Suppressor macrophage treated with lipopolysaccharide for 4 hours (primary cell): Measurements from ENCODE around the gene SSMEM1.
"Not testable (repeated sequence)": the region's sequence is repeated elsewhere in the genome, so short reads cannot be mapped to it uniquely, and the experiment has no call there.

Experiments
- DNase-seq: peaks from one replicate; pipeline ENCODE4 v3.0.0-alpha.2; 2020

Gene SSMEM1

GRCh38 chr7:130213828-130214227 is 6.2 kb downstream of the SSMEM1 start:
- DNase-seq, result no peak

GRCh38 chr7:130216025-130216424 is 8.4 kb downstream of the SSMEM1 start:
- DNase-seq, result no peak

DNA sequence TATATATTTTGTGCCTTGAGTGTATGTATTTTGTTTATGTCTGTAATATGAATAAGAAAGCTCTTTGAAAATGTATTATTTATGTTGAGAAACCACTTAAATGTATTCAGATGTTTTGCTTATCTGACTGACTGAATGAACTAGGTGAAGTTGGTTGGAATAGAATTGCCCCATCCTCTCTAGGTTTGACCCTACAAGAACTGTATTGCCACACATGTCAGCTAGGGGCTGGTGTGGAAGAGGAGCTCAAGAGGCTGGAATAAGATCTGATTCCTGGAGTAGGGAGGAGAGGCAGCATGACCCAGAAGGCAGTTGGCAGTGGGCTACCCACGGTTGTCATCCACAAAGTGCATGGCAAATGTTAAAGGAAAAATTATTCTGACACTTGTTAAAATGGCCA is 9.1 kb downstream of the SSMEM1 start:
- no peak for DNase-seq

DNA sequence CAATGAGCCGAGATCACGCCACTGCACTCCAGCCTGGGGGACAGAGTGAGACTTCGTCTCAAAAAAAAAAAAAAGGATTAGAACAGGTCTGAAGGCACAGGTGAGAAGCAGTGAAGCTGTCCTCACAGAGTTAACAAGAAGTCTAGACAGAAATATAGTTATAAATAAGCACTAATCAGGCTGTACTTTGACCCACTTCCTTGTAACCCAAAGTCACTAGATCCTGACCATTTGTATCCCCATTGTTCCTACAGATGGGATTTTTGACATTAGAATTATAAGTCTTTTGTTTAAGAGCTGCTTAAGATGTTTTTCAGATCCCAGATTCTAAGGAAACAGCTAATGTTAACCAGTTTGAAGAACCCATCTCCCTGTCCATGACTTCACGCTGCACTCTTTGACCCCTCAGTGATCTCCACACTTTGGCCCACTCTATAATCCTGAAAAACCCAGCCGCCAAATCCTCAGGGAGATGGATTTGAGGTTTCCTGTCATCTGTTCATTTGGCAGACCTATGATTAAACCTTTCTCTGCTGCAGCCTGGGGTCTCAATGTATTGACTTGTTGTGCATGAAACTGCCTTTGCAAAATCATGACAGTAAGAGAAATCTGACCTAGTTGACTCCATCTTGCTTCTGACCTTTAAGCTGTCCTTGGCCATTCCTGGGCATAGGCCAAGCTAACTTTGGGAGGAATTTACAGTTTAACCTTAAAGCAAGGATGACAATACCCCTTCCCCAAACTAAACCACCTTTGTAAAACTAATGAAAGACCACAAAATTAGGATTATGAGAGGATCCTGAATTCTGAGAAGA is 11.4 kb downstream of the SSMEM1 start:
- DNase-seq, result no peak

DNA sequence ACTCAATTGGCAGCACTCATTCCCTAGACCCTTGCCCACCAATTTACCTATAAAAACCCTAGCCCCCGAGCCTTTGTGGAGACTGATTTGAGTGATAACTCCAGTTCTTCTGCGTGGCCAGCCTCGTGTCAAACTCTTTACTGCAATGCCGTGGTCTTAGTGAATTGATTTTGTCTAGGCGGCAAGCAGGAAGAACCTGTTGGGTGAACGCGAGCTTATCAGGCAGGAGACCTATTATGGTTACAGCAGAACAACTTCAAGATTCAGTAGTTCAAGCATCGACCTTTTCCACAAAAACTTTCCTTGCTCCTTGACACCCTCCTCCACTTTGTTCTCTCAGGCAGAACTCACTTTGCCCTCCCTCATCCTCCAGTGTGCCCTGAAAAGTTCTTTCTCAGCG is 12.2 kb downstream of the SSMEM1 start:
- no peak for DNase-seq

DNA sequence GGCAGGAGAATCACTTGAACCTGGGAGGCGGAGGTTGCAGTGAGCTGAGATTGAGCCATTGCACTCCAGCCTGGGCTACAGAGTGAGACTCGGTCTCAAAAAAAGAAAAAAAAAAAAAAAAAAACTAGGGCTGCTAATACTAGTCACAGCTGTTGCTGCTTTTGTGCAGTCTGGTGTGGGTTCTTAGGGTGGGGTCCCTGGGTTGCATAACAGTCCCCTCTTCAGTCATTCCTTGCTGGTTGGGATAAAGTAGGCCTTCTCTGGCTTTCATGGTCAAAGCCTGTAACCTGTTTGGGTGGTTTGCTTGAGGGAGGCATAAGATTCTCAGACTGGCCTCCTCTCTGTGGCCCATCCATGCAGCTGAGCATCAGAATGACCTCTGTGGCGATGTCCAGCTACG is 14.1 kb downstream of the SSMEM1 start:
- no peak for DNase-seq

DNA sequence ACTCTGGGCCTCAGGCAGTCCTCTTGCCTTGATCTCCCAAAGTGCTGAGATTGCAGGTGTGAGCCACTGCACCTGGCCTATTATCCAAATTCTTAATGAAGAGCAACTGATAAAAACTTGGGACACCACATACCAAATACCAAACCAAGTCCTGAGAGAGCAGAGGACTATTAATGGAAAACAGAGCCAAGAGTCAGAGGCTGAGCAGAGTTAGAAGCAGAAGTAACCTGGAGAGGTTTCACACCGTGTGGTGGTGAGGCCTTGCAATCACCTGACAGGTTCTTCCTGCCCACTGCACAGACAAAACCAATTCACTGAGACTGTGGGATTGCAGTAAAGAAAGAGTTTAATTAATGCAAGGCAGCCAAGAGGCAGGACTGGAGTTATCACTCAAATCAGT is 16.0 kb downstream of the SSMEM1 start:
- no peak for DNase-seq

DNA sequence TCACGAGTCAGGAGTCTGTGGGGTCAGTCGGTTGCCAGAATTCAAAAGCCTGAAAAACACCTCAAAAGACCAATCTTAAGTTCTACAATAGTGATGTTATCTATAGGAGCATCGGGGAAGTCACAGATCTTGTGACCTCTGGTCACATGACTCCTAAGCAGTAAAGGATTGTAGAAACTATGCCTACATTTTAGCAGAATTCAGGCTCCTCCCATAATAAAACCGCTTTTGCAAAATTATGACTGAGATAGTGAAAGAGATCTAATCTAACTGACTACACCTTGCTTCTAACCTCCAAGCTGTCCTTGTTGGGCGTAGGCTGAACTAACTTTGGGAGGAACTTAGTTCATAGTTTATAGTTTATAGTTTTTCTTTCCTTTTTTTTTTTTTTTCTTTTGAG is 16.6 kb downstream of the SSMEM1 start:
- no peak for DNase-seq

- not testable (repeated sequence) for DNase-seq
Measured at GRCh38 chr7:130224923-130225322, 17.3 kb downstream of the SSMEM1 start.

DNA sequence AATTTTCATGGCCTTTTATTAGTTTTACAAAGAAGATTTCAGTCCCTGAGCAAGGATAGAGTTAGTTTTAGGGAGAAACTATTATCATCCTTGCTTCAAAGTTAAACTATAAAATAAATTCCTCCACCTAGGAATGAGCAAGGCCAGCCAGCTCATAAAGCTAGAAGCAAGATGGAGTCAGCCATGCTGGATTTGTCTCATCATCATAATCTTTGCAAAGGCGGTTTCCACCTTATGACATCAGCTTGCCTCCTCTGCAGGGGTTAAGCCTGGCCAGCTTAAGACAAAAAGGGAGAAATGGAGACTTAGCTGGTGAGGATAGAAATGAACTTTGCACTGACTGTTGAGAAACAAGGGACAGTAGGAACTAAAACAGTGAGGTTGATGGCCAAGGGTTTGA is 18.7 kb downstream of the SSMEM1 start:
- DNase-seq, result no peak

DNA sequence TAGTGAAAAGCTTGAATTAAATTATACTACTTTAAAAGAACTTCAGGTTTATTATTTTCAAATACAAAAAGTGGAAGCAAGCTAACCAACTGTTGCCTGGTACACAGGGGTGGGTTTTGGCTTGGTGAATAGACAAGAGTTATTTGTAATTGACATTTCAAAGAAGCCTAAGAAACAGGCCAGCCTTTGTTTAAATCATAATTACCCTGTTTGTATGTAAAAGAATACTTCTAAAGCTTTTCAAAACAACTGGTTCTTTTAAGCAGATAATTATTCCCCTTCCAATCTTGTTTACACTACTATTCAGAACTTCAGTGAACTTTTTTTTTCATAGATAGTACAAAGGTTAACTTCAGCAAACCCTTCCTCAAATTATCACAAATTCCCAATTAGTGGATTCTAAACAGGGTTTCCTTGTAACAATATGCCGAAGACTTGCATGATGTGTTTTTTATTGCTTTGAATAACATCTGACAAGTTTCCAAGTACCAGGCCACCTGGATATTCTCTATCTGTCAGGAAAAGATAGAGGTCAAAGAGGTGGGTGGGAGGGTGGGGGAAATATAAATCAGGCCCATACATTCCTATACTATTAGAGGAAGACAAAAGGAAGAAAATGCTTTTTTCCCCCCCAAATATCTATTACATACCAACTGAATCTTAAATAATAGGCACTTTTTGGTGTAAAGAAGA is 20.4 kb downstream of the SSMEM1 start:
- DNase-seq, result no peak

DNA sequence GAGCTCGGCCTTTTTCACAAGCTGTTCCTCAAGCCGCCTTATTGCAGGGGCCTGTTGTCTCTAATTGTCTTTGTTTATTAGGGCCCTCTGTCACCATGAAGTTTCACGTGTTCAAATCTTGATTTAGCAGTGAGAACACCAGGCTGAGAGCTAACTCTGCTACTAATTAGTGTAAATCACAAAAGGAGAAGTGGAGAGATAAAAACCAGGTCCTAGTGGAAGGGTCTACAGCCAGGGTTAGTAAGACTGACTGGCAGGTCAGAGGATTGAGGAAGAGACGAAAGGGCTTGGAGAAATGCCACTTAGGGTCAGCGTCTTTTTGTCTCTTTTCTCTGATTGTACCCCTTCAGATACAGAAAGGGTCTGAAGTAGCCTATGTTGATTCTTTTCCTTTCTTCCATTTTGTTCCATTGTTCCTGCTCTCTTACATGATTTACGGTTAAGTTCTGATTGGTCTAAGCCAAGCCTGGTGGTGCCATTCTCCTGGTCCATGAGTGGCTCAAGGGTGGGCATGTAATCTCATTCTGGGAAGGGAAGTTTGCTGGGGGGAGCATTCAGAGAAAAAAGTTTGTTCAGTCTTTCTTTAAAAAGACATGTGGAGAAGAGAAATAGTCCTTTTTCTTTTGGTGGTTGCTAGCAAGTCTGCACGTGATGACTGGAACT is 21.3 kb downstream of the SSMEM1 start:
- DNase-seq, result no peak

DNA sequence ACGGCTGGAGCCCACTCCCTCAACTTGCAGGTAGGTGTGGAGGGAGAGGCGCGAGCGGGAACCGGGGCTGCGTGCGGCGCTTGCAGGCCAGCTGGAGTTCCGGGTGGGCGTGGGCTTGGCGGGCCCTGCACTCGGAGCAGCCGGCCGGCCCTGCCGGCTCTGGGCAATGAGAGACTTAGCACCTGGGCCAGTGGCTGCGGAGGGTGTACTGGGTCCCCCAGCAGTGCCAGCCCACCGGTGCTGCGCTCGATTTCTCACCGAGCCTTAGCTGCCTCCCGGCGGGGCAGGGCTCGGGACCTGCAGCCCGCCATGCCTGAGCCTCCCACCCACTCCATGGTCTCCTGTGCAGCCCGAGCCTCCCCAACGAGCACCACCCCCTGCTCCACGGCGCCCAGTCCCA is 22.3 kb downstream of the SSMEM1 start:
- not testable (repeated sequence) for DNase-seq

- DNase-seq, result no peak
Measured at GRCh38 chr7:130231792-130232191, 24.1 kb downstream of the SSMEM1 start.

- no peak for DNase-seq
Measured at GRCh38 chr7:130232209-130232608, 24.5 kb downstream of the SSMEM1 start.

- no peak for DNase-seq
Measured at GRCh38 chr7:130234078-130234477, 26.4 kb downstream of the SSMEM1 start.

DNA sequence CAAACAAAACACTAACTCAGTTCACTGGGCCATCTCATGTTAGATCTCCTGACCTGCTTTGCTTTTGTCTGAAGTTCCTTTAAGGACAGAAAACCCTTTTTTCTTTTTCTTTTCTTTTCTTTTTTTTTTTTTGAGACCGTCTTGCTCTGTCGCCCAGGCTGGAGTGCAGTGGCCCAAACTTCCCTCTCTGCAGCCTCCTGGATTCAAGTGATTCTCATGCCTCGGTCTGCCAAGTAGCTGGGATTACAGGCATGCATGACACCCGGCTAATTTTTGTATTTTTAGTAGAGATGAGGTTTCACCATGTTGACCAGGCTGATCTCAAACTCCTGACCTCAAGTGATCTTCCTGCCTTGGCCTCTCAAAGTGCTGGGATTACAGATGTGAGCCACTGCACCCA is 28.7 kb downstream of the SSMEM1 start:
- not testable (repeated sequence) for DNase-seq

- DNase-seq, result no peak
Measured at GRCh38 chr7:130240240-130240639, 32.6 kb downstream of the SSMEM1 start.

DNA sequence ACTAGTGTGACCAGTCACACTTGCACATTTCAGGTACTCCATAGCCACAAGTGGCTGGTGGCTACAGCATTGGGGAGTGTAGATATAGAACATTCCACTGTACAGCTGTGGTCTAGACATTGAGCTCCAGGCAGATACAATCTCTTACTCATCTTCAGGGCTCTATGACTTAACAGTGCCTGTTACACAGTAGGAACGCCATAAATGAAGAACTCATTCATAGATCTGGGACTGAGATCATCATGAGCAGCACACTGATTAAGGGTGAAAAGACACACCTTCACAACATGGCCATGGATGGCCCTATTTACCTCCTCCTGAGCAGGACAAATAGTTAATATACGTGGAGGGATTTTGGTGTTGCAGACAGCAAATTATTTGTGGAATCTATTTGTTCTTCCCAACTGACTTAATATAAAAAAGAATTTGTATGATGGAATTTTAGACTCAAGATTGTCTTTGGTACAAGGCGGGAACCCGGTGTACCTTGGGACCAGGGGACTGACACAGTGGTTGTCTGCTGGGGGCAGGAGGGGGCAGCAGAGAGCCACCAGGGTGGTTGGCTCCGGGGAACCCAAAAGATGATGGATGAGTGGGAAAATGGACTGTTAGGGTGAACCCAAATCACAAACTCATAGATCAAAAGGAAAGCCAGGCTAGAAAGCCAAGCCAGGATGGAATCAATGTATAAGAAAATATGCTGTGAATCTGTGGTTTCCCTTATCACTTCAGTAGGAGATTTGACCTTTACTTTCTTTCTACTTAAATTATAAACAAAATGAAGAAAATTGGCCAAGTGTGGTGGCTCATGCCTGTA is 34.7 kb downstream of the SSMEM1 start:
- peak; percentile 63 for DNase-seq

DNA sequence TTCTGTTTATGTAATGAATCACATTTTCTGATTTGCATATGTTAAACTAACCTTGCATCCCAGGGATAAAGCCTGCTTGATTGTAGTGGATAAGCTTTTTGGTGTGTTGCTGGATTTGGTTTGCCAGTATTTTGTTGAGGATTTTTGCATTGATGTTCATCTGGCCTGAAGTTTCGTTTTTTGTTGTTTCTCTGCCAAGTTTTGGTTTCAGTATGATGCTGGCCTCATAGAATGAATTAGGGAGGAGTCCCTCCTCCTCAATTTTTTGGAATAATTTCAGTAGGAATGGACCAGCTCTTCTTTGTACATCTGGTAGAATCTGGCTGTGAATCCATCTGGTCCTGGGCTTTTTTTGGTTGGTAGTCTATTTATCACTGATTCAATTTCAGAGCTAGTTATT is 35.8 kb downstream of the SSMEM1 start:
- DNase-seq, result peak; percentile 57

- not testable (repeated sequence) for DNase-seq
Measured at GRCh38 chr7:130246491-130246890, 38.8 kb downstream of the SSMEM1 start.

DNA sequence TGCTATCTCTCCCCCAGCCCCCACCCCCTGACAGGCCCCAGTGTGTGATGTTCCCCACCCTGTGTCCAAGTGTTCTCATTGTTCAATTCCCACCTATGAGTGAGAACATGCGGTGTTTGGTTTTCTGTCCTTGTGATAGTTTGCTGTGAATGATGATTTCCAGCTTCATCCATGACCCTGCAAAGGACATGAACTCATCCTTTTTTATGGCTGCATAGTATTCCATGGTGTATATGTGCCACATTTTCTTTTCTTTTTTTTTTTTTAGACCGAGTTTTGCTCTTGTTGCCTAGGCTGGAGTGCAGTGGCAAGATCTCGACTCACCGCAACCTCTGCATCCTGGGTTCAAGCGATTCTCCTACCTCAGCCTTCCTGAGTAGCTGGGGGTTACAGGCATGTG is 41.2 kb downstream of the SSMEM1 start:
- not testable (repeated sequence) for DNase-seq

DNA sequence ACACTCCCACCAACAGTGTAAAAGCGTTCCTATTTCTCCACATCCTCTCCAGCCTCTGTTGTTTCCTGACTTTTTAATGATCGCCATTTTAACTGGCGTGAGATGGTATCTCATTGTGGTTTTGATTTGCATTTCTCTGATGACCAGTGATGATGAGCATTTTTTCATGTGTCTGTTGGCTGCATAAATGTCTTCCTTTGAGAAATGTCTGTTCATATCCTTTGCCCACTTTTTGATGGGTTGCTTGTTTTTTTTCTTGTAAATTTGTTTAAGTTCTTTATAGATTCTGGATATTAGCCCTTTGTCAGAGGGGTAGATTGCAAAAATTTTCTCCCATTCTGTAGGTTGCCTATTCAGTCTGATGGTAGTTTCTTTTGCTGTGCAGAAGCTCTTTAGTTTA is 42.0 kb downstream of the SSMEM1 start:
- DNase-seq, result not testable (repeated sequence)
